Neural cell (in vitro differentiated cells): Measurements from ENCODE around the gene LSM6.

Source experiments
- CTCF ChIP-seq: fragments of 450-650 bp; IDR thresholded peaks from 2 replicates; pipeline ENCODE4 v1.5.1; 2014; ENCODE audit warnings: antibody characterized with exemption, mild to moderate bottlenecking, moderate library complexity; ENCODE audit not compliant: poor library complexity, severe bottlenecking
- EP300 ChIP-seq: fragments of 450-650 bp; conservative IDR thresholded peaks from 2 replicates; pipeline ENCODE4 v1.6.1; 2014; ENCODE audit warnings: antibody characterized with exemption, mild to moderate bottlenecking, moderate library complexity; ENCODE audit not compliant: poor library complexity, severe bottlenecking
- EZH2 ChIP-seq: fragments of 200-600, 300-800 bp; shearing (Covaris generic), sonication (generic); IDR thresholded peaks from 2 replicates; pipeline ENCODE4 v1.6.1; 2014; ENCODE audit warnings: antibody characterized with exemption, low read length, borderline replicate concordance, mild to moderate bottlenecking; ENCODE audit not compliant: insufficient read depth, poor library complexity, severe bottlenecking
- MXI1 ChIP-seq: fragments of 450-650 bp; conservative IDR thresholded peaks from 2 replicates; pipeline ENCODE4 v1.6.1; 2014; ENCODE audit warnings: antibody characterized with exemption, mild to moderate bottlenecking; ENCODE audit not compliant: poor library complexity, severe bottlenecking
- POLR2AphosphoS5 ChIP-seq: IDR thresholded peaks from 2 replicates; pipeline ENCODE4 v1.6.1; 2012
- RAD21 ChIP-seq: fragments of 450-650 bp; conservative IDR thresholded peaks from 2 replicates; pipeline ENCODE4 v1.6.1; 2014; ENCODE audit warnings: antibody characterized with exemption, mild to moderate bottlenecking, moderate library complexity
- REST ChIP-seq: IDR thresholded peaks from 2 replicates; pipeline ENCODE4 v1.6.1; 2012; ENCODE audit warnings: borderline replicate concordance
- SMC3 ChIP-seq: fragments of 450-650 bp; conservative IDR thresholded peaks from 2 replicates; pipeline ENCODE4 v1.6.1; 2014; ENCODE audit warnings: antibody characterized with exemption, mild to moderate bottlenecking, moderate library complexity; ENCODE audit not compliant: poor library complexity
- TAF1 ChIP-seq: IDR thresholded peaks from 2 replicates; pipeline ENCODE4 v1.6.1; 2012; ENCODE audit warnings: low read depth

- TF ChIP-seq REST (no peak), RAD21 (no peak), EP300 (no peak), CTCF (no peak), EZH2 (no peak), TAF1 (no peak), SMC3 (no peak), POLR2AphosphoS5 (no peak), MXI1 (no peak)
These were observed 5.4 kb upstream of the LSM6 start for GRCh38 chr4:146170149-146170548.
